Middle frontal gyrus (tissue), 1 donor: ENCODE data around the gene IFT81.
"Not testable (repeated sequence)": the region's sequence is repeated elsewhere in the genome, so short reads cannot be mapped to it uniquely, and the experiment has no call there.

Experiments
- DNase-seq: peaks from one replicate; pipeline ENCODE4 v3.0.0-alpha.2; 2015; ENCODE audit warnings: low spot score; ENCODE audit errors: extremely low spot score

IFT81 gene

GRCh38 chr12:110107369-110108281, 16.5 kb upstream of the IFT81 start:
- no peak for DNase-seq

GRCh38 chr12:110108309-110109036, 15.7 kb upstream of the IFT81 start:
- no peak for DNase-seq

- DNase-seq = no peak
These were observed 14.9 kb upstream of the IFT81 start for GRCh38 chr12:110109037-110109836.

GRCh38 chr12:110109837-110110535, 14.2 kb upstream of the IFT81 start:
- no peak for DNase-seq

- DNase-seq = no peak
These were observed 12.5 kb upstream of the IFT81 start for GRCh38 chr12:110111476-110112334.

GRCh38 chr12:110112335-110112660, 11.9 kb upstream of the IFT81 start:
- DNase-seq = no peak

- no peak for DNase-seq
These were observed 9.6 kb upstream of the IFT81 start for GRCh38 chr12:110114528-110114937.

- no peak for DNase-seq
These were observed 8.5 kb upstream of the IFT81 start for GRCh38 chr12:110115675-110116074.

- DNase-seq = no peak
These were observed 7.5 kb upstream of the IFT81 start for GRCh38 chr12:110116623-110117022.

GRCh38 chr12:110117210-110117609, 6.9 kb upstream of the IFT81 start:
- not testable (repeated sequence) for DNase-seq

GRCh38 chr12:110117956-110118685, 6.0 kb upstream of the IFT81 start:
- DNase-seq = no peak

GRCh38 chr12:110122929-110123328, 1.2 kb upstream of the IFT81 start:
- no peak for DNase-seq

- no peak for DNase-seq
These were observed 263 bp upstream of the IFT81 start for GRCh38 chr12:110123919-110124268.

GRCh38 chr12:110126557-110126956, 2.4 kb downstream of the IFT81 start:
- DNase-seq = no peak

GRCh38 chr12:110134691-110135411, 10.7 kb downstream of the IFT81 start:
- no peak for DNase-seq

- DNase-seq = no peak
These were observed 11.6 kb downstream of the IFT81 start for GRCh38 chr12:110135806-110136205.

- DNase-seq = no peak
These were observed 13.6 kb downstream of the IFT81 start for GRCh38 chr12:110137786-110138185.

- DNase-seq = no peak
These were observed 17.2 kb downstream of the IFT81 start for GRCh38 chr12:110141389-110141788.

- DNase-seq = no peak
These were observed 22.8 kb downstream of the IFT81 start for GRCh38 chr12:110146986-110147385.
